ENCODE data around the gene CHST14. TPM values are rescaled to one million over a fixed set of nuclear protein-coding genes. Genes with fewer than 3 reads are reported as not detected.

The CHST14 gene
- total RNA-seq, 2 experiments from 2014 or later, result 5.4 to 6.2 TPM

- ChIA-PET CTCF (interaction anchor here (0.7 kb wide), 1 partner anchor 78 kb away, joined by 3 read pairs; no protein-coding TSS in a partner anchor), POLR2A (no interaction called here)
- ATAC-seq, result no peak
- DNase-seq, result no peak
- Mint-ChIP-seq H3K9me3 (ENCODE audit: low read depth) (no peaks in the 10 kb centered on the region), H3K27ac (peak overlapping the region; percentile 47), H3K27me3 (no peaks in the 10 kb centered on the region), H3K36me3 (ENCODE audit: low read depth) (peaks cover 9% of the 10 kb centered on the region), H3K4me3 (no peak overlapping the region), H3K4me1 (peaks cover 15% of the 10 kb centered on the region)
- intact Hi-C loops (cut with DNase I, micrococcal nuclease), result no loop called here
Measured at GRCh38 chr15:40463886-40464545, 6.8 kb upstream of the CHST14 start.

GRCh38 chr15:40464595-40465185 is 6.1 kb upstream of the CHST14 start:
- ChIA-PET POLR2A (no interaction called here), CTCF (interaction anchor here (0.7 kb wide), 1 partner anchor 77 kb away, joined by 3 read pairs; no protein-coding TSS in a partner anchor)
- no peak for DNase-seq
- H3K36me3 Mint-ChIP-seq (ENCODE audit: low read depth), result peaks cover 9% of the 10 kb centered on the region
- H3K27ac Mint-ChIP-seq, result peak overlapping the region; percentile 47
- peaks cover 15% of the 10 kb centered on the region for H3K4me1 Mint-ChIP-seq
- no peak overlapping the region for H3K4me3 Mint-ChIP-seq
- no peak for ATAC-seq
- no peaks in the 10 kb centered on the region for H3K9me3 Mint-ChIP-seq (ENCODE audit: low read depth)
- intact Hi-C loops (cut with DNase I, micrococcal nuclease), result no loop called here
- H3K27me3 Mint-ChIP-seq, result no peaks in the 10 kb centered on the region

- ChIA-PET POLR2A (no interaction called here), CTCF (no interaction called here)
- H3K27ac Mint-ChIP-seq, result no peak overlapping the region
- ATAC-seq, result no peak
- H3K4me3 Mint-ChIP-seq, result no peak overlapping the region
- no peak for DNase-seq
- H3K9me3 Mint-ChIP-seq (ENCODE audit: low read depth), result no peaks in the 10 kb centered on the region
- peaks cover 9% of the 10 kb centered on the region for H3K36me3 Mint-ChIP-seq (ENCODE audit: low read depth)
- no peaks in the 10 kb centered on the region for H3K27me3 Mint-ChIP-seq
- peaks cover 18% of the 10 kb centered on the region for H3K4me1 Mint-ChIP-seq
- intact Hi-C loops (cut with DNase I, micrococcal nuclease), result no loop called here
Measured at GRCh38 chr15:40465939-40466338, 4.8 kb upstream of the CHST14 start.

DNA sequence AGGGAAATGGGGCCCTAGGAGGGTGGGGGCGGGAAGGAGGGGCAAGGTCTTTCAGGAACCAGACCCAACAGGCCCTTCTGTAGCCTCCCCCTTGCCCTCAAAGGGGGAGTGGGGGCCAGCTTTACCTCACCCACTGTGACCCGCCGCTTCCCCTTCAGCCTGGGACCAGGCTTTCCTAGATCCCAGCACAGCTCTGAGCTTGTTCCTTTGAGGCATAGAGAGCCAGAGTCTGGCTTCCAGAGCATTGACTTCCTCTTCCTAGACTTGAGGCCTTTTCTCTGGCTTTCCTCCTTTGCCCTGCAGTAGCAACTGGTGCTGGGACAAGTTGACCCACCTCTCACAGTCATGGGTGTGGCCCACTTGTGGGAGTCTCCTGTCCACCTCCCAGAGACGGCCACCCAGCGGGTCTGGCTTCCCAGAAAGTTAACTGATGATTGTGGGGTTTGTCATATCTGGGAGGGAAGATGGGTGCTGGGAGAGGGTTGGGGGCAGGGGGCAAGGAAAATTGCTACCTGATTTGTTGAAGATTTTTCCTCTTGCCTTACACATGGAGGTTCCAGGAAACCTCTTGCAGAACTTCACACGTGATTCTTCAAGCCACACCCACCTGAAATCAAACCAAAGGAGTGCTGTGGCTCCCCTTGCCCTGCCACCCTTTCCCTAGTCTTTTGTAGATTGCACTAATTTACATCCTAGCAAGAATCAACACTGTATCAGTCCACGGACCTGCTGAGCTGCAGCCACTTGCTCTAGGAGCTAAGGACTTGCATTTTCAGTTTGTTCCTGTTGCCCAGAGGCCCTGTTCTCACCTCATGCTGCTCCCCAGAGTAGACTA is 4.1 kb upstream of the CHST14 start:
- H3K27me3 Mint-ChIP-seq, result no peaks in the 10 kb centered on the region
- DNase-seq (no peak), ATAC-seq (no peak)
- CTCF ChIA-PET, result no interaction called here
- POLR2A ChIA-PET, result no interaction called here
- intact Hi-C loops (cut with DNase I, micrococcal nuclease), result no loop called here
- no peak overlapping the region for H3K4me3 Mint-ChIP-seq
- peaks cover 9% of the 10 kb centered on the region for H3K36me3 Mint-ChIP-seq (ENCODE audit: low read depth)
- H3K27ac Mint-ChIP-seq, result peak overlapping the region; percentile 39
- H3K9me3 Mint-ChIP-seq (ENCODE audit: low read depth), result no peaks in the 10 kb centered on the region
- peaks cover 20% of the 10 kb centered on the region for H3K4me1 Mint-ChIP-seq

GRCh38 chr15:40467261-40467615 is 3.5 kb upstream of the CHST14 start:
- no peaks in the 10 kb centered on the region for H3K27me3 Mint-ChIP-seq
- POLR2A ChIA-PET, result no interaction called here
- ATAC-seq (no peak), DNase-seq (no peak)
- CTCF ChIA-PET, result no interaction called here
- peaks cover 9% of the 10 kb centered on the region for H3K36me3 Mint-ChIP-seq (ENCODE audit: low read depth)
- H3K4me1 Mint-ChIP-seq, result peaks cover 22% of the 10 kb centered on the region
- H3K27ac Mint-ChIP-seq, result no peak overlapping the region
- no peak overlapping the region for H3K4me3 Mint-ChIP-seq
- intact Hi-C loops (cut with DNase I, micrococcal nuclease), result no loop called here
- H3K9me3 Mint-ChIP-seq (ENCODE audit: low read depth), result no peaks in the 10 kb centered on the region

GRCh38 chr15:40468898-40469331 is 1.9 kb upstream of the CHST14 start:
- ChIA-PET POLR2A (interaction anchor here (1.1 kb wide), 1 partner anchor 18 kb away, joined by 3 read pairs; no protein-coding TSS in a partner anchor), CTCF (interaction anchor here (0.5 to 1.0 kb wide), 3 partner anchors 13 to 92 kb away, joined by 3 read pairs; no protein-coding TSS in a partner anchor)
- H3K27ac Mint-ChIP-seq, result no peak overlapping the region
- DNase-seq (no peak), ATAC-seq (no peak)
- no peaks in the 10 kb centered on the region for H3K27me3 Mint-ChIP-seq
- intact Hi-C loops (cut with DNase I, micrococcal nuclease), result no loop called here
- peaks cover 7% of the 10 kb centered on the region for H3K36me3 Mint-ChIP-seq (ENCODE audit: low read depth)
- no peak overlapping the region for H3K4me3 Mint-ChIP-seq
- H3K9me3 Mint-ChIP-seq (ENCODE audit: low read depth), result no peaks in the 10 kb centered on the region
- H3K4me1 Mint-ChIP-seq, result peaks cover 27% of the 10 kb centered on the region

GRCh38 chr15:40469776-40470390 is 901 bp upstream of the CHST14 start:
- ATAC-seq, result no peak
- no peak for DNase-seq
- Mint-ChIP-seq H3K9me3 (ENCODE audit: low read depth) (no peaks in the 10 kb centered on the region), H3K27ac (no peak overlapping the region), H3K4me1 (peaks cover 27% of the 10 kb centered on the region), H3K36me3 (ENCODE audit: low read depth) (peaks cover 7% of the 10 kb centered on the region), H3K4me3 (peak overlapping the region; percentile 27), H3K27me3 (no peaks in the 10 kb centered on the region)
- ChIA-PET CTCF (interaction anchor here (0.5 to 1.4 kb wide), 6 partner anchors 25 to 175 kb away, joined by 3 to 5 read pairs (median 3); no protein-coding TSS in a partner anchor), POLR2A (interaction anchor here (1.1 kb wide), 1 partner anchor 18 kb away, joined by 3 read pairs; no protein-coding TSS in a partner anchor)
- intact Hi-C loops (cut with DNase I, micrococcal nuclease), result loop anchor here (2.0 kb wide), 2 partner anchors 15 to 23 kb away; no protein-coding TSS in a partner anchor

DNA sequence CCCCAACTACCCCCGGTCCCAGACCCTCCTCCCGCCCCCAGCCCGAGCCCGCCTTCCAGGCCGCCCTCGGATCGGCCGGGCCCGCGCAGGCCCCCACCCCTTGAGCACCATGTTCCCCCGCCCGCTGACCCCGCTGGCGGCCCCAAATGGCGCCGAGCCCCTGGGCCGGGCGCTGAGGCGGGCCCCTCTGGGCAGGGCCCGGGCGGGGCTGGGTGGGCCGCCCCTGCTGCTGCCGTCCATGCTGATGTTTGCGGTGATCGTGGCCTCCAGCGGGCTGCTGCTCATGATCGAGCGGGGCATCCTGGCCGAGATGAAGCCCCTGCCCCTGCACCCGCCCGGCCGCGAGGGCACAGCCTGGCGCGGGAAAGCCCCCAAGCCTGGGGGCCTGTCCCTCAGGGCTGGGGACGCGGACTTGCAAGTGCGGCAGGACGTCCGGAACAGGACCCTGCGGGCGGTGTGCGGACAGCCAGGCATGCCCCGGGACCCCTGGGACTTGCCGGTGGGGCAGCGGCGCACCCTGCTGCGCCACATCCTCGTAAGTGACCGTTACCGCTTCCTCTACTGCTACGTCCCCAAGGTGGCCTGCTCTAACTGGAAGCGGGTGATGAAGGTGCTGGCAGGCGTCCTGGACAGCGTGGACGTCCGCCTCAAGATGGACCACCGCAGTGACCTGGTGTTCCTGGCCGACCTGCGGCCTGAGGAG is 472 bp downstream of the CHST14 start:
- CTCF ChIA-PET, result interaction anchor here (1.3 kb wide), 1 partner anchor 49 kb away, joined by 3 read pairs; no protein-coding TSS in a partner anchor

DNA sequence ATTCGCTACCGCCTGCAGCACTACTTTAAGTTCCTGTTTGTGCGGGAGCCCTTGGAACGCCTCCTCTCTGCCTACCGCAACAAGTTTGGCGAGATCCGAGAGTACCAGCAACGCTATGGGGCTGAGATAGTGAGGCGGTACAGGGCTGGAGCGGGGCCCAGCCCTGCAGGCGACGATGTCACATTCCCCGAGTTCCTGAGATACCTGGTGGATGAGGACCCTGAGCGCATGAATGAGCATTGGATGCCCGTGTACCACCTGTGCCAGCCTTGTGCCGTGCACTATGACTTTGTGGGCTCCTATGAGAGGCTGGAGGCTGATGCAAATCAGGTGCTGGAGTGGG is 995 bp downstream of the CHST14 start:
- peak; percentile 42 for DNase-seq
- Mint-ChIP-seq H3K27me3 (no peaks in the 10 kb centered on the region), H3K4me3 (peak overlapping the region; percentile 76), H3K9me3 (ENCODE audit: low read depth) (no peaks in the 10 kb centered on the region), H3K4me1 (peaks cover 15% of the 10 kb centered on the region), H3K27ac (peak overlapping the region; percentile 74), H3K36me3 (ENCODE audit: low read depth) (no peaks in the 10 kb centered on the region)
- ChIA-PET CTCF (no interaction called here), POLR2A (no interaction called here)
- ATAC-seq, result peak; percentile 32
- intact Hi-C loops (cut with DNase I, micrococcal nuclease), result loop anchor here (1.0 to 2.0 kb wide), 3 partner anchors 17 to 31 kb away; partner anchors contain the start of gene BAHD1 (in 1 of the 2)

More for the DNA sequence above, 472 bp downstream of the CHST14 start:
- POLR2A ChIA-PET, result interaction anchor here (0.7 kb wide), 1 partner anchor 32 kb away, joined by 3 read pairs; no protein-coding TSS in a partner anchor
- Mint-ChIP-seq H3K36me3 (ENCODE audit: low read depth) (no peaks in the 10 kb centered on the region), H3K27me3 (no peaks in the 10 kb centered on the region), H3K4me3 (peak overlapping the region; percentile 76), H3K4me1 (peaks cover 19% of the 10 kb centered on the region), H3K9me3 (ENCODE audit: low read depth) (no peaks in the 10 kb centered on the region), H3K27ac (peak overlapping the region; percentile 74)
- ATAC-seq (peak; percentile 38), DNase-seq (peak; percentile 42)
- intact Hi-C loops (cut with DNase I, micrococcal nuclease), result loop anchor here (1.0 to 2.0 kb wide), 3 partner anchors 16 to 31 kb away; partner anchors contain the start of gene BAHD1 (in 1 of the 2)

GRCh38 chr15:40472171-40472727 is 1.5 kb downstream of the CHST14 start:
- H3K4me1 Mint-ChIP-seq, result peaks cover 14% of the 10 kb centered on the region
- no peaks in the 10 kb centered on the region for H3K27me3 Mint-ChIP-seq
- H3K36me3 Mint-ChIP-seq (ENCODE audit: low read depth), result no peaks in the 10 kb centered on the region
- DNase-seq (no peak), ATAC-seq (no peak)
- H3K27ac Mint-ChIP-seq, result no peak overlapping the region
- no peaks in the 10 kb centered on the region for H3K9me3 Mint-ChIP-seq (ENCODE audit: low read depth)
- POLR2A ChIA-PET, result no interaction called here
- peak overlapping the region; percentile 76 for H3K4me3 Mint-ChIP-seq
- intact Hi-C loops (cut with DNase I, micrococcal nuclease), result no loop called here
- CTCF ChIA-PET, result interaction anchor here (0.6 kb wide), 1 partner anchor 189 kb away, joined by 3 read pairs; the partner anchor contains the start of gene ANKRD63
